ENCODE results near the gene MED13L.

Gene MED13L

GRCh38 chr12:116210762-116211161, 66.7 kb downstream of the MED13L start:
- Histone ChIP-seq H3K4me3 (no peak overlapping the region), H3K4me1 (peaks cover 0 to 84% (median 29%) of the 10 kb centered on the region in 4 donors), H3K27ac (no peak overlapping the region), H3K9me3 (no peaks in the 10 kb centered on the region), H3K36me3 (no peaks in the 10 kb centered on the region), H3K27me3 (no peaks in the 10 kb centered on the region)
- no peak for DNase-seq
- TF ChIP-seq, protein P1, sequence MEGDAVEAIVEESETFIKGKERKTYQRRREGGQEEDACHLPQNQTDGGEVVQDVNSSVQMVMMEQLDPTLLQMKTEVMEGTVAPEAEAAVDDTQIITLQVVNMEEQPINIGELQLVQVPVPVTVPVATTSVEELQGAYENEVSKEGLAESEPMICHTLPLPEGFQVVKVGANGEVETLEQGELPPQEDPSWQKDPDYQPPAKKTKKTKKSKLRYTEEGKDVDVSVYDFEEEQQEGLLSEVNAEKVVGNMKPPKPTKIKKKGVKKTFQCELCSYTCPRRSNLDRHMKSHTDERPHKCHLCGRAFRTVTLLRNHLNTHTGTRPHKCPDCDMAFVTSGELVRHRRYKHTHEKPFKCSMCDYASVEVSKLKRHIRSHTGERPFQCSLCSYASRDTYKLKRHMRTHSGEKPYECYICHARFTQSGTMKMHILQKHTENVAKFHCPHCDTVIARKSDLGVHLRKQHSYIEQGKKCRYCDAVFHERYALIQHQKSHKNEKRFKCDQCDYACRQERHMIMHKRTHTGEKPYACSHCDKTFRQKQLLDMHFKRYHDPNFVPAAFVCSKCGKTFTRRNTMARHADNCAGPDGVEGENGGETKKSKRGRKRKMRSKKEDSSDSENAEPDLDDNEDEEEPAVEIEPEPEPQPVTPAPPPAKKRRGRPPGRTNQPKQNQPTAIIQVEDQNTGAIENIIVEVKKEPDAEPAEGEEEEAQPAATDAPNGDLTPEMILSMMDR (IDR thresholded peaks at IDR 0.05) = no peak
- intact Hi-C loops (cut with DNase I; ENCODE audit: low total_unique reads) = no loop called here

DNA sequence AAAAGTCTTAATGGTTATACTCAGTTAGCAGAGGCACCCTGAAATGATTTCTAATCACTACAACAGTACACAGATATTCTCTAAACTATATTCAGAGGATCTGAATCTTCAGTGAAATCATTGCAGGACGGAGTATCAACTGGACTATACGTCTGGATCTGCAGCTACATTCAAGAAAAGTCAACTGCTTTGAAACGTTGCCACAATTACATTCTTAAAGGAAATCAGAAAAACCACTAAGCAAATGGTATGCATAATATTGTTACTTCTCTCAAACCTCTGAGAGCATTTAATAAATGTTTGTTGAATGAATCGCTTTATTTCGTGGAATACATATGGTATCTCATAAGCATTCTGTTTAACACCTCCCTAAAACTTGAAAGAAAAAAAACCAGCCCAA, 67.4 kb downstream of the MED13L start:
- TF ChIP-seq, protein P1 (IDR thresholded peaks at IDR 0.05) = no peak
- H3K27me3 ChIP-seq = no peaks in the 10 kb centered on the region
- peaks cover 0 to 79% (median 27%) of the 10 kb centered on the region in 4 donors for H3K4me1 ChIP-seq
- H3K9me3 ChIP-seq = no peaks in the 10 kb centered on the region
- no peak overlapping the region for H3K4me3 ChIP-seq
- no peak overlapping the region for H3K27ac ChIP-seq
- DNase-seq = no peak
- H3K36me3 ChIP-seq = no peaks in the 10 kb centered on the region
- intact Hi-C loops (cut with DNase I; ENCODE audit: low total_unique reads) = no loop called here

GRCh38 chr12:116209503-116209902, 68.0 kb downstream of the MED13L start:
- intact Hi-C loops (cut with DNase I; ENCODE audit: low total_unique reads) = no loop called here
- H3K36me3 ChIP-seq = no peaks in the 10 kb centered on the region
- DNase-seq = no peak
- peaks cover 0 to 78% (median 26%) of the 10 kb centered on the region in 4 donors for H3K4me1 ChIP-seq
- H3K4me3 ChIP-seq = no peak overlapping the region
- H3K9me3 ChIP-seq = no peaks in the 10 kb centered on the region
- no peaks in the 10 kb centered on the region for H3K27me3 ChIP-seq
- H3K27ac ChIP-seq = no peak overlapping the region
- TF ChIP-seq, protein P1 (IDR thresholded peaks at IDR 0.05) = no peak

DNA sequence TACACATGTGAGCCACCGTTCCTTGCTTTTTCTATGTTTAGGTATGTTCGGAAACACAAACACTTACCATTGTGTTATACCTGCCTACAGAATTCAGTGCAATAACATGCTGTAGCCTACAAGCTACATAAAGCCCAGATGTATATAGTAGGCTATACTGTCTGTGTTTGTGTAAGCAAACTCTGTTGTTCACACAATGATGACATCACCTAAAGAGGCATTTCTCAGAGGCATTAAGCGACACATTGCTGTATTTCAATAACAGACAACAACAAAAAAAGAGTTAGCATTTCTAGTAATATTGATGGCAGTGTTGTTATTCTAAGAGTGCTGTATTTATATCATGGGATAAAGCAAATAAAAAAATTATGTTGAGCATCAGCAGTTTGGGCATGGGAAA, 70.2 kb downstream of the MED13L start:
- peaks cover 0 to 75% (median 20%) of the 10 kb centered on the region in 4 donors for H3K4me1 ChIP-seq
- no peak overlapping the region for H3K27ac ChIP-seq
- H3K4me3 ChIP-seq = no peak overlapping the region
- H3K9me3 ChIP-seq = no peaks in the 10 kb centered on the region
- intact Hi-C loops (cut with DNase I; ENCODE audit: low total_unique reads) = no loop called here
- no peaks in the 10 kb centered on the region for H3K36me3 ChIP-seq
- DNase-seq = no peak
- no peaks in the 10 kb centered on the region for H3K27me3 ChIP-seq
- TF ChIP-seq, protein P1 (IDR thresholded peaks at IDR 0.05) = no peak

DNA sequence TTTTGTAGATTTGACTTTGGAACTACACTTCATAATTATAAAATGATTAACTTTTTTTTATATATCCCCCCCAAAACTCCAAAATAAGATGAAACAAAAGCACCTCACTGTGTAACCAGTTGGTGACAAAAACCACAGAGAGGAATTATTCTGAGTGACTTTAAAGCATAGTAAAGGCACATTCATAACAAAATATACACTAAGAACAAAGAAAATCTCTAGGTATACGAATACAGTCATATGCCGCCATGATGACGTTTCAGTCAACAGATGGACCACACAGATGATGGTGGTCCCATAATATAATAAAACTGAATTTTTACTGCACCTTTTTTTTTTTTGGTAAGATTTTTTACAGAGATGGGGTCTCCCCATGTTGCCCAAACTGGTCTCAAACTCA, 70.7 kb downstream of the MED13L start:
- Histone ChIP-seq H3K9me3 (no peaks in the 10 kb centered on the region), H3K27ac (no peak overlapping the region), H3K4me3 (no peak overlapping the region), H3K36me3 (no peaks in the 10 kb centered on the region), H3K27me3 (no peaks in the 10 kb centered on the region), H3K4me1 (peaks cover 0 to 75% (median 24%) of the 10 kb centered on the region in 4 donors)
- intact Hi-C loops (cut with DNase I; ENCODE audit: low total_unique reads) = no loop called here
- no peak for DNase-seq
- TF ChIP-seq, protein P1 (IDR thresholded peaks at IDR 0.05) = no peak

GRCh38 chr12:116204785-116205184, 72.7 kb downstream of the MED13L start:
- H3K27me3 ChIP-seq = no peaks in the 10 kb centered on the region
- no peaks in the 10 kb centered on the region for H3K36me3 ChIP-seq
- H3K27ac ChIP-seq = no peak overlapping the region
- H3K4me1 ChIP-seq = peaks cover 0 to 76% (median 26%) of the 10 kb centered on the region in 4 donors
- no peak overlapping the region for H3K4me3 ChIP-seq
- intact Hi-C loops (cut with DNase I; ENCODE audit: low total_unique reads) = no loop called here
- no peaks in the 10 kb centered on the region for H3K9me3 ChIP-seq
- no peak for DNase-seq
- TF ChIP-seq, protein P1 (IDR thresholded peaks at IDR 0.05) = no peak

Measured in tibial artery (tissue), 4 donors.